Hematopoietic multipotent progenitor cell treated with erythropoietin and hydrocortisone succinate and interleukin-3 and kit ligand, for 17 days (in vitro differentiated cells): ENCODE measurements around the gene SRCAP.
"Not testable (repeated sequence)": the region's sequence is repeated elsewhere in the genome, so short reads cannot be mapped to it uniquely, and the experiment has no call there.

Experiments used
- DNase-seq: peaks from one replicate; pipeline ENCODE4 v3.0.0-alpha.2; 2015; ENCODE audit warnings: low spot score

The SRCAP gene

DNA sequence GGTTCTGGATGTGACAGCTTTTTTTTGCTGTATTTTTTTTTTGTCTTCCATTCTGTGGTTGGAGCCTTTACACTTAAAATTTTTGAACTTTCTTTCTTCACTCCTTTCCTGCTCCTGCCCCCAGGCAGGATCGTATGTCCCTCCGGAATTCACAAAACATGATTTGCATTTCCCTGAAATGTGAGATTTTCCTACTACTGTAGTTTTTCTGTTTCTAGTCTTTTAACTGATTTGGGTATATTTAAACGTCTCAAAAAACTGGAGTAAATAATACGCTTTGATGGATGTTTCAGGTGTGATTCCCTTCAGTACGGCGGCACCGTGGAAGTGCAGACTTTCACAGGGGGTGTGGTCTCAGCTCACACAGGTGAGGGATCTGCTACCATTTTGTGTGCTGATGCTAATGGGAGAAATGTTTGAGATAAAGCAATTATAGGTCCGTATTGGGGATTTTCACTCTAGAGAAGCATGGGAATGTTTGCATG lies 686 bp downstream of the SRCAP start:
- DNase-seq: no peak

DNA sequence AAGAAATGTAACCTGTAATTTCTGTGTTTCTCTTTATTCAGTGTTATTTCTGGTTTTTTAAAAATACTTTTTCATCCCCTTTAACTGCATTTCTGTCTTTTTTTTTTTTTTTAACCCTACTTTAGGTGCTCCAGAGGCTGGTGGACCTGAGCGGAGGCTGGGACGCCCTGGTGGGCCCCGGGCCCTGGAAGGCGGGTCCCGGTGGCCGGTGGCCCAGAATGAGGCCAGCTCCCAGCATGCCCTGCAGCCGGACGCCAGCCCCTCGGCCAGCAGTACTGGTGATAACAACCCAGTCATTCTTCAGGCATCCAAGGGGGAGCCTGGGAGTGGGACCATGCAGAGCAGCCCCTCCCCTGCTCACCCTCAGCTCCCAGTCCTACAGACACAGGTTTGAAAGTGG lies 1.5 kb downstream of the SRCAP start:
- DNase-seq: no peak

DNA sequence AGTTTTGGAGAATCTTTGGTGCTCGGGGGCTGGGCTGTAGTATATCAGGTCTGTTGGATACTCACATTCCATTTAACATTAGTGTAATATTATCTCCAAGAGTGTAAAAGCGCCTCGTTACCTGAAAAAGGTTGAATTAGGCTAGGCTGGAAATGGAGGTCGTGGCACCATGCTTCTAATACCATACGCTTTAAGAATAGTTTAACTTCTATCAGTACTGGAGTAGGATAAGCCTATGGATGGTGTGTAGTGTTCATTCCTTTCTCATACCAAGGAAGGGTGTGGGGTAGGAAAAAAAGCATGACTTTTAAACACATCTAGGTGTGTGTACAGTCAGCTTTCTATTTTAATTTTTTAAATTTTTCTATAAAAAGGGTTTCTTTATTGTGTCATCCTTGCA lies 2.0 kb downstream of the SRCAP start:
- DNase-seq: no peak

DNA sequence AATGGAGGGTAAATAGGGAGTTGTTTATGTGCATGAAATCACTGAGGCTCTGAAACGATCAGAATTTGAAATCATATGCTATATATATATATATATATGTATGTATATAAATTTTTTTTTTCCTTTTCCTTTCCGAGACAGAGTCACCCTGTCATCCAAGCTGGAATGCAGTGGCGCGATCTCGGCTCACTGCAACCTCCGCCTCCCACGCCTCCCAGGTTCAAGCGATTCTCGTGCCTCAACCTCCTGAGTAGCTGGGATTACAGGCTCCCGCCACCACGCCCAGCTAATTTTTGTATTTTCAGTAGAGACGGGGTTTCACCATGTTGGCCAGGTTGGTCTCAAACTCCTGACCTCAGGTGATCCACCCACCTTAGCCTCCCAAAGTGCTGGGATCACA lies 4.1 kb downstream of the SRCAP start:
- DNase-seq: not testable (repeated sequence)

DNA sequence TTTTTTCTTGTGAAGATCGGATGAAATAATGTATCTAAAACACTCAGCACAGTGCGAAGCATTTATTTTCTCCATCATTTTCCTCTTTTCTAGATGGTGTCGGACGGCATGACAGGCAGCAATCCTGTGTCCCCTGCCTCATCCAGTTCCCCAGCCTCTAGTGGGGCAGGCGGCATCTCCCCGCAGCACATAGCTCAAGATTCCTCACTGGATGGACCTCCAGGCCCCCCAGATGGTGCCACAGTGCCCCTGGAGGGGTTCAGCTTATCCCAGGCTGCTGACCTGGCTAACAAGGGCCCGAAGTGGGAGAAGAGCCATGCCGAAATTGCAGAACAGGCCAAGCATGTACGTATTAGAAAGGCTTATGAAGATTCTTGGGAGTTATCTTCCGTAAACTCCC lies 5.0 kb downstream of the SRCAP start:
- no peak for DNase-seq

DNA sequence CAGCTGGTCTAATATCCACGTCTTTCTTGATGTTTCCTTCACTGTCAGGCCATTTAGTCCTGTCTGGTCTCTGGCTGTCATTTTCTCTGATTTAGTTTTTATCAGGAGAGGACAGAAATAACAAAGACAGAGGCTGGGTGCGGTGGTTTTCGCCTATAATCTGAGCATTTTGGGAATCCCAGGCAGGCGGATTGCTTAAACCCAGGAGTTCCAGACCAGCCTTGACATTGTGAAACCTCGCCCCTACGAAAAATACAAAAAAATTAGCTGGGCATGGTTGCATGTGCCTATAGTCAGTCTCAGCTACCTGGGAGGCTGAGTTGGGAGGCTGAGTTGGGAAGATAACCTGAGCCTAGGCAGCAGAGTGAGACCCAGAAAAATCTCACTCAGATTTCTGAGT lies 7.1 kb downstream of the SRCAP start:
- DNase-seq: no peak

DNA sequence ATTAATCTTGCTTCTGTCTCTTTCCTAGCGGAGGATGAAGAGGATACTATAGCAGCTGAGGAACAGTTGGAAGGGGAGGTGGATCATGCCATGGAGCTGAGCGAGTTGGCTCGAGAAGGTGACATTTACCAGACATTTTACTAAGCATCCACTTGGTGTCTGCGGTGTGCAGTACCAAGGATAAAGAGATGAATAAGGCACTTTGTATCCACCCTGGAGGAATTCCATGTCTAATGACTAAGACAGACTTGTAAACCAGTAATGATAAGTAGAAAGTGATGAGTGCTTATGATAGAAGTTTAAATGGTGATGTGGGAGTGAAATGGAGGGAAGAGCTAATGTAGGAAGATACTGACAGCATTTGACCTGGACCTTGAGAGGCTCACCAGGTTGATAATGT lies 12.0 kb downstream of the SRCAP start:
- no peak for DNase-seq

DNA sequence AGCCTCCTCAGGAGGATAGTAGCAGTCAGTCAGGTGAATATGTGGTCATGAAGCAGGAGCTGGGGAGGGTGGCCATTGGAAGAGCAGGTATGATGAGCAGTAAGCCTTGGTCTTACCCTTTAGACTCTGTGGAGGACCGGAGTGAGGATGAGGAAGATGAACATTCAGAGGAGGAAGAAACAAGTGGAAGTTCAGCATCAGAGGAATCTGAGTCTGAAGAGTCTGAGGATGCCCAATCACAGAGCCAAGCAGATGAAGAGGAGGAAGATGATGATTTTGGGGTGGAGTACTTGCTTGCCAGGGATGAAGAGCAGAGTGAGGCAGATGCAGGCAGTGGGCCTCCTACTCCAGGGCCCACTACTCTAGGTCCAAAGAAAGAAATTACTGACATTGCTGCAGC lies 12.7 kb downstream of the SRCAP start:
- DNase-seq: no peak

DNA sequence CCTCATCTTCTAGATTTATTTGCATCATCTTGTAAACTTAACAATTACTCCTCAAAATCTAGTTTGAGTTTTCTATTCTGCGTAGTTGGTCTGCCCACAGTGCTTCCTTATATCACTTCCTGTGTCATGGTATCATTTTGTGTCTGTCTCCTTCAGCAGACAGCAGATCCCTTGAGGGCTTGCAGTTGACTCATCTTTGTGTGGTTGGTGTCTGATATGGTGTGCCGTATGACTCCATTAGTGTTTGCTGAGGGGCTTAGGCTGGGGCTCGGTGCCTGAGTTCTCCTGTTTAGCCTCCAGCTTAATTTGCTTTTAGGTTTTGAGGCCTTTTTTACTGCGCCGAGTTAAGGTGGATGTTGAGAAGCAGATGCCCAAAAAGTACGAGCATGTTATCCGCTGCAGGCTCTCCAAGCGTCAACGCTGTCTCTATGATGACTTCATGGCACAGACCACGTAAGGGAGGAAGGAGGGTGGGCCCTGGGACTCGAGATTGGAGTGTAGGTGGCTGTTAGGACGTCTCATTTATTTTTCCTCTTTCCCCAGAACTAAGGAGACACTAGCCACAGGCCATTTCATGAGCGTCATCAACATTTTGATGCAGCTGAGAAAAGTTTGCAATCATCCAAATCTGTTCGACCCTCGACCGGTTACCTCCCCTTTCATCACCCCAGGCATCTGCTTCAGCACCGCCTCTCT lies 16.9 kb downstream of the SRCAP start:
- no peak for DNase-seq

DNA sequence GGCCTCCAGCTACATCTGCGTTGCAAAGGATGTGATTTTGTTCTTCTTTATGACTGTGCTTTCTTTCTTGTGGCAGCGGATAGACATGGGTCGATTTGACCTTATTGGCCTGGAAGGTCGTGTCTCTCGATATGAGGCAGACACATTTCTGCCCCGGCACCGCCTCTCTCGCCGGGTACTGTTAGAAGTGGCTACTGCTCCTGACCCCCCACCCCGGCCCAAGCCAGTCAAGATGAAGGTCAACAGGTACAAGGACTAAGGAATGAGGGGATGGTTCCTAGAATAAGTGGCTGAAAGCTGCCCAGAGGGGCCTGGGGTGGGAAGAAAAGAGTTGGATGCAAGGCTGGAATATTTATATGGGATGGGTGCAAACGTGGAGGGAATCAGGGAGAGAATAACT lies 21.1 kb downstream of the SRCAP start:
- DNase-seq: no peak

DNA sequence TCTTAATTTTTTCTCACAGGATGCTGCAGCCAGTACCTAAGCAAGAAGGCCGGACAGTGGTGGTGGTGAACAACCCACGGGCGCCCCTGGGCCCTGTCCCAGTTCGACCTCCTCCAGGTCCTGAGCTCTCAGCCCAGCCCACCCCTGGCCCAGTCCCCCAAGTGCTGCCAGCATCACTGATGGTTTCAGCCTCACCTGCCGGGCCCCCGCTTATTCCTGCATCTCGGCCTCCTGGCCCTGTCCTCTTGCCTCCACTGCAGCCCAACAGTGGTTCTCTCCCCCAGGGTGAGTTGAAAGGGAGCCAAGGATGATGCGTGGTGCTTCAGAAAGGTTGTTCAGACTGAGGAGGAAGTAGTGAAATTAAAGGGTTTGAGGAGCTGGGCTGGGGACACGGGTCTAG lies 21.7 kb downstream of the SRCAP start:
- DNase-seq: no peak

DNA sequence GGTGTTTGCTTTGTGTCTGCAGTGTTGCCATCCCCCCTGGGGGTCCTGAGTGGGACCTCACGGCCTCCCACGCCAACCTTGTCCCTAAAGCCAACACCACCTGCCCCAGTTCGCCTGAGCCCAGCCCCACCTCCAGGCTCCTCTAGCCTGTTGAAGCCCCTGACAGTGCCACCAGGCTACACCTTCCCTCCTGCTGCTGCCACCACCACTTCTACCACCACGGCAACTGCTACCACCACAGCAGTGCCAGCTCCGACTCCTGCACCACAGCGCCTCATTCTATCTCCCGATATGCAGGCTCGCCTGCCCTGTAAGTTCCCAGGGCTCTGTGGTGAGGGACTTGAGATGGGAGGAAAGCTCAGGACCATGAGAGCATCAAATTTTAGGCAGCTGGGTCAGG lies 22.2 kb downstream of the SRCAP start:
- no peak for DNase-seq

DNA sequence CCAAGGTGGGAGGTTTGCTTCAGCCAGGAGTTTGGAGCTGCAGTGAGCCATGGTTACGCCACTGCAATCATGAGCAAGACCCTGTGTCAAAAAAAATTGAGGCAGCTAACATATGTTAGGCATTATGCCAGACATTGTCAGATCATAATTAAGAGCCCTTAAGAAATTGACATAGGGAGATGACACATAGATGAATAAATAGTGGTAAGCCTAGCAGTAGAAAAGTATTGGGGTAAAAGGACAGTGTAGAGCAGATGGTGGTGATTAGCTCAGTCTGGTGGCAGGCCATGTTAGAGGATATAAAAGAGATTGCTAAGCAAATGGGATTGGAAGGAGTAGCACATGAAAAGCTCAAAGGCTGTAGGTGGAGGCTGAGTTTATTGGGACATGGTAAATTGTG lies 22.6 kb downstream of the SRCAP start:
- DNase-seq: no peak

DNA sequence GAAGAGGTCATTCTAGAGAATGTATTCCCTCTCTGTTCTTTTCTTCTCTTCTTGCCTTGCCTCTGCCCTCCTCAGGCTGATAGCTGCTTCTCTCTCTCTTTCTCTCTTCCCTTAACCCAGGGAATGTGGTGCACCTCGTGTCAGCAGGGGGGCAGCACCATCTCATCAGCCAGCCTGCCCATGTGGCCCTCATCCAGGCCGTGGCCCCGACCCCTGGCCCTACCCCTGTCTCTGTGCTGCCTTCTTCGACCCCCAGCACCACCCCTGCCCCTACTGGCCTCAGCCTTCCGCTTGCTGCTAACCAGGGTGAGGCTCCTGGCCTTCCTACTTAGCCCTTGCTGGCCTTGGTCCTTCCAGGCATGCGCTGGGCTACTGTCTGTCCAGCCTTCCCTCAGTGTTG lies 23.5 kb downstream of the SRCAP start:
- no peak for DNase-seq

DNA sequence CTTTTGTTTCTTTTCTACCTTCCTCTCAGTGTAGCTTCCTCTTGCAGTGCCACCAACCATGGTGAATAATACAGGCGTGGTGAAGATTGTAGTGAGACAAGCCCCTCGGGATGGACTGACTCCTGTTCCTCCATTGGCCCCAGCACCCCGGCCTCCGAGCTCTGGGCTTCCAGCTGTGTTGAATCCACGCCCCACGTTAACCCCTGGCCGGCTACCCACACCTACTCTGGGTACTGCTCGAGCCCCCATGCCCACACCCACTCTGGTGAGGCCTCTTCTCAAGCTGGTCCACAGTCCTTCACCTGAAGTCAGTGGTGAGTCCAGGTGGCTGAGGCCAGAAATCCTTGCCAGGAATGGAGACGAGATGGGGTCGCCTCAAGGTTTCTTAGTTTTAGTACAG lies 23.9 kb downstream of the SRCAP start:
- DNase-seq: no peak

DNA sequence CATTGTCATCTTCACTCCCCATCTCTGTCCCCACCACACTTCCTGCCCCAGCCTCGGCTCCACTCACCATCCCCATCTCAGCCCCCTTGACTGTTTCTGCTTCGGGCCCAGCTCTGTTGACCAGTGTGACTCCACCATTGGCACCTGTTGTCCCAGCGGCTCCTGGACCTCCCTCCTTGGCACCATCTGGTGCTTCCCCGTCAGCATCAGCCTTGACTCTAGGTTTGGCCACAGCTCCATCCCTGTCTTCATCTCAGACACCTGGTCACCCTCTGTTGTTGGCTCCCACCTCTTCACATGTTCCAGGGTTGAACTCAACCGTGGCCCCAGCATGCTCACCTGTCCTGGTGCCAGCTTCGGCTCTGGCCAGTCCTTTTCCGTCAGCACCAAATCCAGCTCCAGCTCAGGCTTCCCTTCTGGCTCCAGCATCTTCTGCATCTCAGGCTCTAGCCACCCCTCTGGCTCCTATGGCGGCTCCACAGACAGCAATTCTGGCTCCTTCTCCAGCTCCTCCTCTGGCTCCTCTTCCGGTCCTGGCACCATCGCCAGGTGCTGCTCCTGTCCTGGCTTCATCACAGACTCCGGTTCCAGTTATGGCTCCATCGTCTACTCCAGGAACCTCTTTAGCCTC lies 24.9 kb downstream of the SRCAP start:
- DNase-seq: no peak

DNA sequence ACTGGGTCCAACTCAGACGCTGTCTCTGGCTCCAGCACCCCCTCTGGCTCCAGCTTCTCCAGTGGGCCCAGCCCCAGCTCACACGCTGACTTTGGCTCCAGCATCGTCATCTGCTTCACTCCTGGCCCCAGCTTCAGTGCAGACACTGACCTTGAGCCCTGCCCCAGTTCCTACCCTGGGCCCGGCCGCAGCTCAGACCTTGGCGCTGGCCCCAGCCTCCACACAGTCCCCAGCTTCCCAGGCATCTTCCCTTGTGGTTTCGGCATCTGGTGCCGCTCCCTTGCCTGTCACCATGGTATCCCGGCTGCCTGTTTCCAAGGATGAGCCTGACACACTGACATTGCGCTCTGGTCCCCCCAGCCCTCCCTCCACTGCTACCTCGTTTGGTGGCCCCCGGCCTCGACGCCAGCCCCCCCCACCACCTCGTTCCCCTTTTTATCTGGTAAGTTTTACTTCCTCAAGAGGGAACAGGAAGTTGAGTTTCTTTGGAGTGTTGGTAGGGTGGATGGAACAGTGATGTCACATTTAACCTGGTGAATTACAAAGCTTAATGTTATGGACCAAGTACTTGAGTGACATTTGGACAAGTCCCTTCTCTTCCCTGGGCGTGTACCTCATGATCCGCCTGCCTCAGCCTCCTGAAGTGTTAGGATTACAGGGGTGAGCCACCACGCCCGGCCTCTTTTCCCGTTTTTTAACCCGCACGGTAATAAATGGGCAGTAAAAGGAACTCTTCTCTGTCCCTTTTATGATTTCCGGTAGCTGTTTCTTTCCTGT lies 25.9 kb downstream of the SRCAP start:
- DNase-seq: no peak

DNA sequence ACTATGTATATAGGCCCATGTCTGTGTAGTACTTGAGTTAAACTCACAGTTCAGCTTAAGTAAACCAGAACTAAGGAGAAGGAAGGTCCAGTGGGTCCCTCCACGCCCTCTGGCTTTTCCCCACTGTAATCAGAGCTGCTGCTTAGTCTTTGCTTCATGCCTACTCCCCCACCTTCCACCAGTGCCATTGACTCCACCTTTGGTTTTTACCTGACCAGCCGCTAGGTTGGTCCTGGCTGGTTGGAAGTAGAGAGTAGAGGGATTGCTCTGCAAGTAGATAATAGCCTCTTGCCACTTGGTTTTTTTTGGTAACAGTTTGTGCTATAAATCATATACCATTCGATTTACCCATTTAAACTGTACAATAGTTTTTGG lies 26.4 kb downstream of the SRCAP start:
- no peak for DNase-seq

DNA sequence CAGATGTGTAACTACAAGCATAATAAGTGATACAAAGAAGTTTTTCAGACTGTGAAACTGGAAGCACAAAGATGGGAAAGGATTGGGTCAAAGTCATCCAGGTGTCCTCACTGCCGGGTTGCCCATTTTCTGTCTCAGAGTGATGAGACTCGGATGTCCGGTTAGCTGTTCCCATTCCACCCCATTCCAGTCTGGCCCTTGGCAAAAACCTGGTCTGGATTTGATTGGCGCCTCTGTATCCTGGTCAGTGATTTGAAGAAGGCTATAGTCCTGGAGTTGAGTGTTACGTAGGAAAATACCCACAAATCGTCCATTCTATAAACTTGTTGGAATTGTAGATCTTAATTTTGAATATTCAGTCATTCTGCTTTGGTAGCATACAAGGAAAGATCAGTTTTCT lies 29.4 kb downstream of the SRCAP start:
- no peak for DNase-seq

DNA sequence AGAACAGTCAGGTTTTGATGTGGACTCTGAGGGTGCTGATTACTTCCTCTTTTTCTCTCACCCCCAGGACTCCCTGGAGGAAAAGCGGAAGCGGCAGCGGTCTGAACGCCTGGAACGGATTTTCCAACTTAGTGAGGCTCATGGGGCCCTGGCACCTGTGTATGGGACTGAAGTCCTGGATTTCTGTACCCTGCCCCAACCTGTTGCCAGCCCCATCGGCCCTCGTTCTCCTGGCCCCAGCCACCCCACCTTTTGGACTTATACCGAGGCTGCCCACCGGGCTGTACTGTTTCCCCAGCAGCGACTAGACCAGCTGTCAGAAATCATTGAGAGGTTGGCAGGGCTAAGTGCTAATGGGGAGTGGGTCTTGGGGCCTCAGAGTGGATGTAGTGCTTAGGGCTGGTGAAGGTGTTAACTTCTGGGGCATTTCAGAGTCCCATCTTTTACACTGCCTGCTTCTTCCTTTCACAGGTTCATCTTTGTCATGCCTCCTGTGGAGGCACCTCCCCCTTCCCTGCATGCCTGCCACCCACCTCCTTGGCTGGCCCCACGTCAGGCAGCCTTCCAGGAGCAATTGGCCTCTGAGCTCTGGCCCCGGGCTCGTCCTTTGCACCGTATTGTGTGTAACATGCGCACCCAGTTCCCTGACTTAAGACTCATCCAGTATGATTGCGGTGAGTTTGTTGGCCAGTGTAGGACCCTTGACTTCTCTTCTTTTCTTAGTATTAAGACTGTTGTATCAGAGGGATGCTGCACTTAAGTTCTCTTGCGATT lies 30.1 kb downstream of the SRCAP start:
- no peak for DNase-seq

DNA sequence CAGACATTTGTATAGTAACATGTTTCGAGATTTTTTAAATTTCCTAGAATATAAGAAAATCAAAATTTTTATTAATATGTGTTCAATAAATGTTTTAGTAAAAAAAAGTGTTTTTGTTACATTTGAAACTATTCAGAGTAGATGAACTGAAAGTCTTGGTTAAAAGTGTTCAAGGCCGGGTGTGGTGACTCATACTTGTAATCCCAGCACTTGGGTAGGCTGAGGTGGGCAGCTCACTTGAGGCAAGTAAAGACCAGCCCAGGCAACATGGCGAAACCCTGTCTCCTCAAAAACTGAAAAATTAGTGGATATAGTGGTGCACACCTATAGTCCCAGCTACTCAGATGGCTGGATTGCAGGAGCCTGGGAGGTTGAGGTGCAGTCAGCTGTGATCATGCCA lies 32.4 kb downstream of the SRCAP start:
- no peak for DNase-seq

DNA sequence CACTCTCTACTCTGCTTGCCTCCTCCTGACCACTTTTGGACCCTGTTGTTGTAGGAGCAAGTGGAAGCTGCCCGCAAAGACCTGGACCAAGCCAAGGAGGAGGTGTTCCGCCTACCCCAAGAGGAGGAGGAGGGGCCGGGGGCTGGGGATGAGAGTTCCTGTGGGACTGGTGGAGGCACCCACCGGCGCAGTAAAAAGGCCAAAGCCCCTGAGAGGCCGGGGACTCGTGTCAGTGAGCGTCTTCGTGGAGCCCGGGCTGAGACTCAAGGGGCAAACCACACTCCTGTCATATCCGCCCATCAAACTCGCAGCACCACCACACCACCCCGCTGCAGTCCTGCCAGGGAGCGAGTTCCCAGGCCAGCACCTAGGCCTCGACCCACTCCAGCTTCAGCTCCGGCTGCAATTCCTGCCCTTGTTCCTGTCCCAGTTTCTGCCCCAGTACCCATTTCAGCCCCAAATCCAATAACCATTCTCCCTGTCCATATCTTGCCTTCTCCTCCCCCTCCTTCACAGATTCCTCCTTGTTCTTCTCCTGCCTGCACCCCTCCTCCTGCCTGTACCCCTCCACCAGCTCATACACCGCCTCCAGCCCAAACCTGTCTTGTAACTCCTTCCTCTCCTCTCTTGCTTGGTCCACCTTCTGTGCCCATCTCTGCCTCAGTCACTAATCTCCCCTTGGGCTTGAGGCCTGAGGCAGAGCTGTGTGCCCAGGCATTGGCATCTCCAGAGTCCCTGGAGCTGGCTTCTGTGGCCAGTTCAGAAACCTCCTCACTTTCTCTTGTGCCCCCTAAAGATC lies 38.2 kb downstream of the SRCAP start:
- DNase-seq: no peak
